T47D (cell line): ENCODE measurements around the gene TMX2.
A peak's percentile ranks its signal among the peaks of the same experiment; 100 is the strongest.
"Not testable (repeated sequence)": the region's sequence is repeated elsewhere in the genome, so short reads cannot be mapped to it uniquely, and the experiment has no call there.

Experiments used
- DNase-seq, 2 experiments: peaks; one replicate each; pipeline versions ENCODE4 v3.0.0 to v3.0.0-alpha.2; 2011 to 2012; ENCODE audit warnings: low read depth in 1 of 2, low spot score in 1 of 2
- JUND ChIP-seq: IDR thresholded peaks from 2 replicates; pipeline ENCODE4 v1.6.1; 2012; ENCODE audit warnings: low read depth
- in situ Hi-C: cut with HindIII; loops from 2 replicates; pipeline ENCODE4 v1.10.0; 2016; ENCODE audit warnings: low sequenced_read_pairs, low pct_unique_long_range_greater_than_20kb

The TMX2 gene

GRCh38 chr11:57698843-57699365 lies 13.5 kb upstream of the TMX2 start:
- in situ Hi-C loops = no loop called here
- DNase-seq = no peak
- TF ChIP-seq JUND = no peak

GRCh38 chr11:57699813-57700212 lies 12.6 kb upstream of the TMX2 start:
- in situ Hi-C loops = no loop called here
- TF ChIP-seq JUND = no peak
- no peak for DNase-seq

GRCh38 chr11:57700425-57700824 lies 12.0 kb upstream of the TMX2 start:
- DNase-seq = no peak
- in situ Hi-C loops = no loop called here
- TF ChIP-seq JUND = no peak

GRCh38 chr11:57703341-57703740 lies 9.1 kb upstream of the TMX2 start:
- in situ Hi-C loops = no loop called here
- no peak for DNase-seq
- no peak for TF ChIP-seq JUND

- no peak for TF ChIP-seq JUND
- in situ Hi-C loops = no loop called here
Measured at GRCh38 chr11:57704932-57705331, 7.5 kb upstream of the TMX2 start.

GRCh38 chr11:57705432-57705831 lies 7.0 kb upstream of the TMX2 start:
- DNase-seq, in situ Hi-C loops: not testable (repeated sequence)

More at GRCh38 chr11:57704932-57705331, 7.5 kb upstream of the TMX2 start:
- DNase-seq = no peak

- DNase-seq = no peak
- in situ Hi-C loops = no loop called here
- no peak for TF ChIP-seq JUND
Measured at GRCh38 chr11:57709802-57710367, 2.5 kb upstream of the TMX2 start.

GRCh38 chr11:57711414-57712255 lies 758 bp upstream of the TMX2 start, which contains the start of gene MED19:
Gene MED19, minus strand, starts transcription at chr11:57712215. Its CDS starts 36 bp downstream, at chr11:57712179.
- in situ Hi-C loops = no loop called here
- no peak for TF ChIP-seq JUND
- peak; percentile 87 to 99 for DNase-seq

- no peak for TF ChIP-seq JUND
- in situ Hi-C loops = no loop called here
- no peak for DNase-seq
Measured at GRCh38 chr11:57713835-57714234, 1.4 kb downstream of the TMX2 start.

- DNase-seq, in situ Hi-C loops: not testable (repeated sequence)
Measured at GRCh38 chr11:57716726-57717125, 4.3 kb downstream of the TMX2 start.

- no peak for TF ChIP-seq JUND
- no peak for DNase-seq
- in situ Hi-C loops = no loop called here
Measured at GRCh38 chr11:57727185-57727584, 14.8 kb downstream of the TMX2 start.

- DNase-seq = no peak
- in situ Hi-C loops = no loop called here
- TF ChIP-seq JUND = no peak
Measured at GRCh38 chr11:57728829-57729228, 16.4 kb downstream of the TMX2 start.

- no peak for DNase-seq
- TF ChIP-seq JUND = no peak
- in situ Hi-C loops = no loop called here
Measured at GRCh38 chr11:57729479-57729878, 17.1 kb downstream of the TMX2 start.
